NCI-H345 (cell line): ENCODE results near the gene PRR20B.
"Not testable (repeated sequence)": the region's sequence is repeated elsewhere in the genome, so short reads cannot be mapped to it uniquely, and the experiment has no call there.

Source experiments
- DNase-seq: peaks from one replicate; lab custom pipeline; 2025; lab: John Stamatoyannopoulos, UW

The PRR20B gene

DNA sequence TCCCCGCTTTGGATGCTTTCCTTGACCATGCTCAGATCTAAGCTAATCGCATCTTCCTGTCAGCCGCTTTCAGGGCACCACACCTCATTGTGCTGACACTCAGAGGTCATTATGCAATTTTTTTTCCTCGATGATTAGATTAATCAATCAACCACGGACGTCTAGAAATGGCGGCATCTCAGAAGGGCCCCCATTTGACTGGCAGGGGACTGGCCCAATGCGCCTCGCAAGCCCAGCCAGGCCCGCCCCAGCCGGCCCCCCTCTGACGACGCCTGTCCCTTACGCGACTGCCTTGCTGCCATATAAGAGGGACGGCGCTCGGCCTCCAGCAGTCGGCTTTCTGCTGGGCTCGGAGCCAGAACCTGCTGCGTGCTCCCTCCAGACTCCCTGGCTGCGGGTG, at the start of gene PRR20B:
PRR20B (plus strand) TSS at position 301 of the 400 bp plus-strand sequence. CDS start 387 bp downstream, outside the sequence.
- DNase-seq = not testable (repeated sequence)

DNA sequence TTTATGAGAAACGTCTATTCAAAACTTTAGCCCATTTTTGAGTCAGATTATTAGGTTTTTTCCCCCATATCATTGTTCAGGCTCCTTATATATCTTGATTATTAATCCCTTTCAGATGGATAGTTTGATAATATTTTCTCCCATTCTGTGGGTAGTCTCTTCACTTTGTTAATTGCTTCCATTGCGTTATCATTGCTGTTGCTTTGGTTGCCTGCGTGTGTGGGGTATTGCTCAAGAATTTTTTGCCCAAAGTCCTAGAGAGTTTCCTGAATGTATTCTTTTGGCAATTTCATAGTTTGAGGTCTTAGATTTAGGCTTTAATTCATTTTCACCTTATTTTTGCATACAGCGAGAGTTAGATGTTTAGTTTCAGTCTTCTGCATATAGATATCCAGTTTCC, 32.3 kb upstream of the PRR20B start:
- DNase-seq = no peak

DNA sequence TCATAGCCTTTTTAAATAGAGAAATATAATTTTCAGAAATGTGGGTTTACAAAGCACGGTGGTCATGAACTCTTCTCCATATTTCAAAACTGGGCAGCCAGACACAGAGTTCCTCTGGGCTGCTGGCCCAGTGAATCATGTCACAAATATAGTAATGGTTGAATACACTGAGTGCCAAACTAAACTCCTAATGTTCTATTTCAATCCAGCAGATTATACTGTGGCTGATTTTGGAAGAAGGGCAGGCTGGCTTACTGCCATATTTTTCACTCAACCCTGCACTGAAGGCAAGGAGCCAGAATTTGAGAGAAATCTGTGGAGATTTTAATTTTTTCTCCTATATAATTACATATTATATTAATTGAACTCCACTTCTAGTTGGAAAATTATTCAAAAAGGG, 23.6 kb upstream of the PRR20B start:
- DNase-seq = peak; percentile 1

GRCh38 chr13:57128909-57129308, 18.4 kb upstream of the PRR20B start:
- no peak for DNase-seq

- no peak for DNase-seq
Observed at GRCh38 chr13:57136093-57136492, 11.2 kb upstream of the PRR20B start.

DNA sequence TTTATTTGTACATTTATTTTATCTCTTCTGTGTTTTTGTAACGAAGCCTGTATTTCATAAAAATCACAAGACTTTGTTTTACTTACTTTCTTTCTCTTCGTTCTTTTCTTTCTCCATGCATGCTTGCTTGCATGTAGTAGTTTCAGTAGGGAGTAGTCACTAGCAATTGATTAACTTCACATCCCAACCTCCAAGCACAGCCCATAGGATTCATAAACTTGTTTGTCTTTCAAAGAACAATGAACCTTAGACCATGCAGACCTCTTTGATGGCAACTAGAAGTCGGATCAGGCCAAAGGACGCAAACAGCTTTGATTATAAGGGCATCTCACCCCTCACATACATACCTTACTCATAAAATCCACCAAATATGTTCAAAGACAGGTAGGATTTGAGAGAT, 9.7 kb upstream of the PRR20B start:
- no peak for DNase-seq

- no peak for DNase-seq
Observed at GRCh38 chr13:57138988-57139387, 8.3 kb upstream of the PRR20B start.

DNA sequence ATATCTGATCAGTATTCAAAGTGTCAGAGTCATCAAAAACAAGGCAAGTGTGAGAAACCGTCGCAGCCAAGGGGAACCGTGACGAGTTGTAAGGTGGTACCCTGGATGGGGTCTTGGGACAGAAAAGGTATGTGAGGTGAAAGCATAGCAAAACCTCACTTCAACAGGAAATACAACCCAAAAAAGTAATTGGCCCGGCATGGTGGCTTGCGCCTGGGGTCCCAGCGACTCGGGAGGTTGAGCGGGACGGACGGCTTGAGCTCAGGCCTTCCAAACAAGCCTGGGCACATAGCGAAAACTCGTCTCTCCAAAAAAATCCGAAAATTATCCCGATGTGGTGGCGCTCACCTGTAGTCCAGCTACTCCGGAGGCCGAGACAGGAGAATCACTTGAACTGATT, 7.5 kb upstream of the PRR20B start:
- not testable (repeated sequence) for DNase-seq

GRCh38 chr13:57140235-57140968, 6.9 kb upstream of the PRR20B start, which contains the start of gene PRR20A:
PRR20A (plus strand) TSS chr13:57140918; CDS start chr13:57141305, 387 bp downstream.
- not testable (repeated sequence) for DNase-seq

DNA sequence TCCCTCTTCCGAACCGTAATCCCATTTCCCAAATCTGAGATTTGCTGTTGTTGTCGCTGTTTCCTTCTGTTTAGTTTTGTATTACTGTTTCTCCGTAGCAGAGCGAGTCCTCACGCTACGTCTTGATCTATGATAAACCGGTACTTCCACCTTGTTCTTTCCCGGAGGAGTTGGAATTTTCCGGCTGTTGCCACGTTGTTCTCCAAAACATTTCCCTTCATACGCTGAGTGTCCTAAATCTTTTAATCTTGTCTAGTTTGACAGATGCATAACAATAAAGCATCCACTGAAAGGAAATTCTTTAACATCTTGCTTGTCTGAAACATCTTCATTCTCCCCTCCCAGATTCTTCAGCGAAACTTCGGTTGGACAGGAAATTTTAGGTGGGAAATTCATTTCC, 818 bp downstream of the PRR20B start:
- not testable (repeated sequence) for DNase-seq

DNA sequence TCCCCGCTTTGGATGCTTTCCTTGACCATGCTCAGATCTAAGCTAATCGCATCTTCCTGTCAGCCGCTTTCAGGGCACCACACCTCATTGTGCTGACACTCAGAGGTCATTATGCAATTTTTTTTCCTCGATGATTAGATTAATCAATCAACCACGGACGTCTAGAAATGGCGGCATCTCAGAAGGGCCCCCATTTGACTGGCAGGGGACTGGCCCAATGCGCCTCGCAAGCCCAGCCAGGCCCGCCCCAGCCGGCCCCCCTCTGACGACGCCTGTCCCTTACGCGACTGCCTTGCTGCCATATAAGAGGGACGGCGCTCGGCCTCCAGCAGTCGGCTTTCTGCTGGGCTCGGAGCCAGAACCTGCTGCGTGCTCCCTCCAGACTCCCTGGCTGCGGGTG, 6.5 kb downstream of the PRR20B start, which contains the start of gene PRR20C:
PRR20C (plus strand) TSS at position 301 of the 400 bp plus-strand sequence. CDS start 387 bp downstream, outside the sequence.
- not testable (repeated sequence) for DNase-seq

DNA sequence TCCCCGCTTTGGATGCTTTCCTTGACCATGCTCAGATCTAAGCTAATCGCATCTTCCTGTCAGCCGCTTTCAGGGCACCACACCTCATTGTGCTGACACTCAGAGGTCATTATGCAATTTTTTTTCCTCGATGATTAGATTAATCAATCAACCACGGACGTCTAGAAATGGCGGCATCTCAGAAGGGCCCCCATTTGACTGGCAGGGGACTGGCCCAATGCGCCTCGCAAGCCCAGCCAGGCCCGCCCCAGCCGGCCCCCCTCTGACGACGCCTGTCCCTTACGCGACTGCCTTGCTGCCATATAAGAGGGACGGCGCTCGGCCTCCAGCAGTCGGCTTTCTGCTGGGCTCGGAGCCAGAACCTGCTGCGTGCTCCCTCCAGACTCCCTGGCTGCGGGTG, 13.0 kb downstream of the PRR20B start, which contains the start of gene PRR20D:
PRR20D (plus strand) TSS at position 301 of the 400 bp plus-strand sequence. CDS start 387 bp downstream, outside the sequence.
- not testable (repeated sequence) for DNase-seq

DNA sequence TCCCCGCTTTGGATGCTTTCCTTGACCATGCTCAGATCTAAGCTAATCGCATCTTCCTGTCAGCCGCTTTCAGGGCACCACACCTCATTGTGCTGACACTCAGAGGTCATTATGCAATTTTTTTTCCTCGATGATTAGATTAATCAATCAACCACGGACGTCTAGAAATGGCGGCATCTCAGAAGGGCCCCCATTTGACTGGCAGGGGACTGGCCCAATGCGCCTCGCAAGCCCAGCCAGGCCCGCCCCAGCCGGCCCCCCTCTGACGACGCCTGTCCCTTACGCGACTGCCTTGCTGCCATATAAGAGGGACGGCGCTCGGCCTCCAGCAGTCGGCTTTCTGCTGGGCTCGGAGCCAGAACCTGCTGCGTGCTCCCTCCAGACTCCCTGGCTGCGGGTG, 19.6 kb downstream of the PRR20B start, which contains the start of gene PRR20E:
PRR20E (plus strand) TSS at position 301 of the 400 bp plus-strand sequence. CDS start 387 bp downstream, outside the sequence.
- DNase-seq = not testable (repeated sequence)

DNA sequence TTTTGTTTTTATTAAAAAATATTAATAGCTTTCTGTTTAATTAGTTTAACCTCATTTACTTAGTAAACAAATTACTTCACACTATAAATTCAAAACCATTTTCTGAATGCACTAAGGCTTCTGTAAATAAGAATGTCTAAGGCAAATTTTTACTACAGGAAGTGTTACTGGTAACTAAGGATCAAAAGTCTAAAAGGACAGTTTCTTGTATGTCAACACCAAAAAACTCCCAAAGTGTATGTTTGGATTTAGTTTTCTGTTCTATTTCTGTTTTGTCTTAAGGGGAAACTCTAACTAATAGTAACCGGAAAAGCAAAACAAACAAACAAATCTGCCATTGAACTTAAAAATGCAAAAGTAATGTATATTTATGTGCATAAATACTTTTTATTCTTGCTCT, 44.4 kb downstream of the PRR20B start:
- no peak for DNase-seq
